Measurements from ENCODE around the gene SPATA46. TPM values are rescaled to one million over a fixed set of nuclear protein-coding genes. Genes with fewer than 3 reads are reported as not detected.

Gene SPATA46
- polyA plus RNA-seq, 1 of the 3 experiments (the other 2 are of a cell fraction): not detected

DNA sequence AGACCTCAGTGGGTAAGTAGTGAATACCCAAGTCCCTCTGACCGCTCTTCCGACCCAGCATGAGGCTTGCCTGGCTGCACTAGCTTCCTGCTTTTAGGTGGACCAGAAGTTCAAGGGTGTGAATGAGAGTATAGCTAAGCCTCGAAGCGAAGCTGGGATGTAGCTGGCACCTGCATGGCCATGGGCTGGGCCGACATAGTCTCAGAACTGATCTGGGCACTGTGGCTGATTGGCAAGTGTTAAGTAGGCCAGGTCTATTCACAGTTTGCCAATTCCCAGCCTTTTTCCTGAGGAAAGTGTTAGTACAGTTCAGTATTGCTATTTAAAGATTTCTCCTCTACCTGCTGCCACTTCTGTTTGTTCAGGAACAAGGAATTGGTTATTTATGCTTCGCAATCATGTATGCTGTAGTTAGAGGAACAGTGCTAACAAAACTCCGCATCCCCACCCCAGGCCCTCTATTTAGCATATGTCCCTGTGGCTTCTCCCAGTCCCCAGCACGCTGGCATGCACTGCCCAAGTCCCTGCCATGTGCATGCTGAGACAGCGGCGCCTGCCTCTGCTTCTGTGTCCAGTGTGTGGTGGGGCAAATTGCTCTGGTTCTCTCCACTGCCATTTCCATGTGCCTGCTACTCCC is 16.3 kb downstream of the SPATA46 start:
- Histone ChIP-seq H3K4me1 (ENCODE audit: control insufficient read depth in 1 of 2, insufficient read depth in 2 of 2, low read depth in 1 of 2, low read length in 1 of 2) (no peaks in the 10 kb centered on the region), H3K4me2 (no peak overlapping the region), H3K36me3 (replicated peaks in 1 of 2; ENCODE audit: control insufficient read depth in 1 of 2, insufficient read depth in 2 of 2, low read length in 1 of 2) (no peaks in the 10 kb centered on the region), H3K9me2 (no peaks in the 10 kb centered on the region), H3K27ac (ENCODE audit: low read depth in 2 of 2, low read length in 1 of 2) (no peak overlapping the region), H3K4me3 (ENCODE audit: low read depth in 2 of 2, low read length in 1 of 2) (no peak overlapping the region), H2AFZ (ENCODE audit: low read depth) (no peak overlapping the region), H3K9ac (no peak overlapping the region), H3K27me3 (ENCODE audit: insufficient read depth) (no peaks in the 10 kb centered on the region), H3F3A (replicated peaks; ENCODE audit: insufficient read depth) (no peaks in the 10 kb centered on the region), H3K79me2 (ENCODE audit: insufficient read depth) (no peaks in the 10 kb centered on the region), H3K9me3 (no peaks in the 10 kb centered on the region), H4K20me1 (ENCODE audit: insufficient read depth) (no peaks in the 10 kb centered on the region)
- POLR2A ChIA-PET: no interaction called here
- CTCF ChIA-PET: interaction anchor here (1.1 to 2.0 kb wide), 2 partner anchors 29 to 31 kb away, joined by 5 to 6 read pairs; no protein-coding TSS in a partner anchor
- TF ChIP-seq, protein P1, sequence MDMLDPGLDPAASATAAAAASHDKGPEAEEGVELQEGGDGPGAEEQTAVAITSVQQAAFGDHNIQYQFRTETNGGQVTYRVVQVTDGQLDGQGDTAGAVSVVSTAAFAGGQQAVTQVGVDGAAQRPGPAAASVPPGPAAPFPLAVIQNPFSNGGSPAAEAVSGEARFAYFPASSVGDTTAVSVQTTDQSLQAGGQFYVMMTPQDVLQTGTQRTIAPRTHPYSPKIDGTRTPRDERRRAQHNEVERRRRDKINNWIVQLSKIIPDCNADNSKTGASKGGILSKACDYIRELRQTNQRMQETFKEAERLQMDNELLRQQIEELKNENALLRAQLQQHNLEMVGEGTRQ (IDR thresholded peaks at IDR 0.05; ENCODE audit: borderline replicate concordance, low read depth, low read length): no peak
- TF ChIP-seq NFIC (IDR thresholded peaks at IDR 0.05; ENCODE audit: borderline replicate concordance) (no peak), GABPA (IDR thresholded peaks at IDR 0.05; ENCODE audit: low read depth) (no peak), GATA2 (CRISPR knock-in tag; IDR thresholded peaks at IDR 0.05) (no peak), MXI1 (IDR thresholded peaks at IDR 0.05; ENCODE audit: low read depth, low read length) (no peak), MEF2A (IDR thresholded peaks at IDR 0.05; ENCODE audit: borderline replicate concordance, low read depth) (no peak), TAF1 (IDR thresholded peaks at IDR 0.05; ENCODE audit: borderline replicate concordance, low read depth, low read length) (no peak), RFX5 (IDR thresholded peaks at IDR 0.05; ENCODE audit: low read length) (no peak), CHD2 (IDR thresholded peaks at IDR 0.05; ENCODE audit: low read length, partially characterized antibody) (no peak), RAD21 (IDR thresholded peaks at IDR 0.05; ENCODE audit: low read length) (no peak), SMC3 (IDR thresholded peaks at IDR 0.05; ENCODE audit: low read depth, low read length) (no peak), FOXM1 (IDR thresholded peaks at IDR 0.05; ENCODE audit: low read depth) (no peak), POLR2AphosphoS5 (IDR thresholded peaks at IDR 0.05; ENCODE audit: low read depth, low read length) (no peak), FOSL2 (IDR thresholded peaks at IDR 0.05; ENCODE audit: borderline replicate concordance, low read depth) (no peak)
- TF ChIP-seq, protein P2, sequence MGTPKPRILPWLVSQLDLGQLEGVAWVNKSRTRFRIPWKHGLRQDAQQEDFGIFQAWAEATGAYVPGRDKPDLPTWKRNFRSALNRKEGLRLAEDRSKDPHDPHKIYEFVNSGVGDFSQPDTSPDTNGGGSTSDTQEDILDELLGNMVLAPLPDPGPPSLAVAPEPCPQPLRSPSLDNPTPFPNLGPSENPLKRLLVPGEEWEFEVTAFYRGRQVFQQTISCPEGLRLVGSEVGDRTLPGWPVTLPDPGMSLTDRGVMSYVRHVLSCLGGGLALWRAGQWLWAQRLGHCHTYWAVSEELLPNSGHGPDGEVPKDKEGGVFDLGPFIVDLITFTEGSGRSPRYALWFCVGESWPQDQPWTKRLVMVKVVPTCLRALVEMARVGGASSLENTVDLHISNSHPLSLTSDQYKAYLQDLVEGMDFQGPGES (IDR thresholded peaks at IDR 0.05; ENCODE audit: low read depth, low read length): no peak
- TF ChIP-seq, protein P3, sequence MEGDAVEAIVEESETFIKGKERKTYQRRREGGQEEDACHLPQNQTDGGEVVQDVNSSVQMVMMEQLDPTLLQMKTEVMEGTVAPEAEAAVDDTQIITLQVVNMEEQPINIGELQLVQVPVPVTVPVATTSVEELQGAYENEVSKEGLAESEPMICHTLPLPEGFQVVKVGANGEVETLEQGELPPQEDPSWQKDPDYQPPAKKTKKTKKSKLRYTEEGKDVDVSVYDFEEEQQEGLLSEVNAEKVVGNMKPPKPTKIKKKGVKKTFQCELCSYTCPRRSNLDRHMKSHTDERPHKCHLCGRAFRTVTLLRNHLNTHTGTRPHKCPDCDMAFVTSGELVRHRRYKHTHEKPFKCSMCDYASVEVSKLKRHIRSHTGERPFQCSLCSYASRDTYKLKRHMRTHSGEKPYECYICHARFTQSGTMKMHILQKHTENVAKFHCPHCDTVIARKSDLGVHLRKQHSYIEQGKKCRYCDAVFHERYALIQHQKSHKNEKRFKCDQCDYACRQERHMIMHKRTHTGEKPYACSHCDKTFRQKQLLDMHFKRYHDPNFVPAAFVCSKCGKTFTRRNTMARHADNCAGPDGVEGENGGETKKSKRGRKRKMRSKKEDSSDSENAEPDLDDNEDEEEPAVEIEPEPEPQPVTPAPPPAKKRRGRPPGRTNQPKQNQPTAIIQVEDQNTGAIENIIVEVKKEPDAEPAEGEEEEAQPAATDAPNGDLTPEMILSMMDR (IDR thresholded peaks at IDR 0.05): no peak
- 69% methylated on average over 10 of the region's 10 CpGs for WGBS (ENCODE audit: low lambda C conversion rate)
- DNase-seq: no peak
